Measurements from ENCODE around the gene NUMB. TPM values are rescaled to one million over a fixed set of nuclear protein-coding genes. Genes with fewer than 3 reads are reported as not detected.

NUMB gene
- total RNA-seq, 4 donors from 2014 or later = 49.2 to 63.4 (median 50.7) TPM

GRCh38 chr14:73250317-73250713 lies 208.0 kb downstream of the NUMB start:
- Histone ChIP-seq H3K36me3 (peaks cover 0 to 65% (median 17%) of the 10 kb centered on the region in 4 donors), H3K4me1 (peaks cover 3 to 5% (median 4%) of the 10 kb centered on the region in 4 donors), H3K4me3 (no peak overlapping the region), H3K27ac (replicated peaks in 1 of 4) (no peak overlapping the region), H3K9me3 (no peaks in the 10 kb centered on the region), H3K27me3 (no peaks in the 10 kb centered on the region)
- DNase-seq (ENCODE audit: extremely low spot score) = no peak
- TF ChIP-seq POLR2A (IDR thresholded peaks at IDR 0.05; ENCODE audit: low read depth) (no peak), POLR2AphosphoS5 (IDR thresholded peaks at IDR 0.05) (no peak), EP300 (IDR thresholded peaks at IDR 0.05) (no peak), CTCF (IDR thresholded peaks at IDR 0.05) (no peak)
- 92% methylated on average over 11 of the region's 11 CpGs for WGBS
- intact Hi-C loops (cut with DNase I) = no loop called here

- Histone ChIP-seq H3K4me3 (no peak overlapping the region), H3K27me3 (no peaks in the 10 kb centered on the region), H3K4me1 (peaks cover 3 to 10% (median 7%) of the 10 kb centered on the region in 4 donors), H3K9me3 (no peaks in the 10 kb centered on the region), H3K27ac (replicated peaks in 1 of 4) (no peak overlapping the region), H3K36me3 (peaks cover 0 to 65% (median 17%) of the 10 kb centered on the region in 4 donors)
- no peak for DNase-seq (ENCODE audit: extremely low spot score)
- 84% methylated on average over 11 of the region's 13 CpGs for WGBS
- intact Hi-C loops (cut with DNase I) = no loop called here
- TF ChIP-seq CTCF (IDR thresholded peaks at IDR 0.05) (no peak), POLR2A (IDR thresholded peaks at IDR 0.05; ENCODE audit: low read depth) (no peak), POLR2AphosphoS5 (IDR thresholded peaks at IDR 0.05) (no peak), EP300 (IDR thresholded peaks at IDR 0.05) (no peak)
Observed at GRCh38 chr14:73249564-73250316, 208.6 kb downstream of the NUMB start.

- Histone ChIP-seq H3K9me3 (no peaks in the 10 kb centered on the region), H3K36me3 (peaks cover 0 to 65% (median 16%) of the 10 kb centered on the region in 4 donors), H3K4me3 (no peak overlapping the region), H3K27me3 (no peaks in the 10 kb centered on the region), H3K27ac (replicated peaks in 1 of 4) (no peak overlapping the region), H3K4me1 (peaks cover 3 to 11% (median 7%) of the 10 kb centered on the region in 4 donors)
- DNase-seq (ENCODE audit: extremely low spot score) = no peak
- TF ChIP-seq POLR2A (IDR thresholded peaks at IDR 0.05; ENCODE audit: low read depth) (no peak), CTCF (IDR thresholded peaks at IDR 0.05) (no peak), EP300 (IDR thresholded peaks at IDR 0.05) (no peak), POLR2AphosphoS5 (IDR thresholded peaks at IDR 0.05) (no peak)
- intact Hi-C loops (cut with DNase I) = no loop called here
- 100% methylated on average over 1 of the region's 1 CpG for WGBS
Observed at GRCh38 chr14:73249108-73249507, 209.2 kb downstream of the NUMB start.

GRCh38 chr14:73248108-73248868 lies 210.1 kb downstream of the NUMB start:
- no peak for TF ChIP-seq CTCF (IDR thresholded peaks at IDR 0.05)
- TF ChIP-seq POLR2AphosphoS5 (IDR thresholded peaks at IDR 0.05) = no peak
- no peak for TF ChIP-seq EP300 (IDR thresholded peaks at IDR 0.05)
- no peak for TF ChIP-seq POLR2A (IDR thresholded peaks at IDR 0.05; ENCODE audit: low read depth)
- Histone ChIP-seq H3K27ac (replicated peaks in 1 of 4) (no peak overlapping the region), H3K4me1 (peaks cover 3 to 13% (median 8%) of the 10 kb centered on the region in 4 donors), H3K36me3 (peaks cover 0 to 58% (median 16%) of the 10 kb centered on the region in 4 donors), H3K9me3 (no peaks in the 10 kb centered on the region), H3K4me3 (no peak overlapping the region), H3K27me3 (no peaks in the 10 kb centered on the region)
- WGBS = 72% methylated on average over 6 of the region's 9 CpGs
- DNase-seq (ENCODE audit: extremely low spot score) = no peak
- intact Hi-C loops (cut with DNase I) = no loop called here

Data from esophagus muscularis mucosa (tissue), 4 donors.